ENCODE measurements around the gene NFATC4. TPM values are rescaled to one million over a fixed set of nuclear protein-coding genes. Genes with fewer than 3 reads are reported as not detected.

The NFATC4 gene
- polyA plus RNA-seq, 1 donor from 2014 or later = 0.22 TPM

GRCh38 chr14:24377126-24377525 lies 9.1 kb downstream of the NFATC4 start:
- no peaks in the 10 kb centered on the region for H3K36me3 ChIP-seq (ENCODE audit: insufficient read depth, low read length)
- H4K20me1 ChIP-seq (ENCODE audit: insufficient read depth) = no peaks in the 10 kb centered on the region
- no peak overlapping the region for H3K4me2 ChIP-seq (ENCODE audit: low read length)
- H3K79me2 ChIP-seq (replicated peaks; ENCODE audit: insufficient read depth, low read length) = no peaks in the 10 kb centered on the region
- no peak overlapping the region for H3K4me3 ChIP-seq (ENCODE audit: low read length)
- H3K27ac ChIP-seq (ENCODE audit: low read length) = no peak overlapping the region
- H3K9me2 ChIP-seq (ENCODE audit: insufficient read depth, low read length) = no peaks in the 10 kb centered on the region
- TF ChIP-seq EZH2 (IDR thresholded peaks at IDR 0.05; ENCODE audit: borderline replicate concordance, insufficient read depth, low read length, poor library complexity, severe bottlenecking) (no peak), REST (IDR thresholded peaks at IDR 0.05; ENCODE audit: borderline replicate concordance) (no peak), POLR2AphosphoS5 (IDR thresholded peaks at IDR 0.05) (no peak), TAF1 (IDR thresholded peaks at IDR 0.05; ENCODE audit: low read depth) (no peak), EP300 (conservative IDR thresholded peaks at IDR 0.05; ENCODE audit: poor library complexity, severe bottlenecking) (no peak), SMC3 (conservative IDR thresholded peaks at IDR 0.05; ENCODE audit: poor library complexity) (no peak), RAD21 (conservative IDR thresholded peaks at IDR 0.05) (no peak)
- no peaks in the 10 kb centered on the region for H3K27me3 ChIP-seq (ENCODE audit: insufficient read depth, low read depth, low read length)
- H2AFZ ChIP-seq (ENCODE audit: low read depth, low read length) = no peak overlapping the region
- H3F3A ChIP-seq (ENCODE audit: insufficient read depth, low read length, poor library complexity, severe bottlenecking) = no peaks in the 10 kb centered on the region
- no peaks in the 10 kb centered on the region for H3K9me3 ChIP-seq (ENCODE audit: low read length)
- H3K9ac ChIP-seq (ENCODE audit: low read length) = no peak overlapping the region

- Histone ChIP-seq H3K27me3 (ENCODE audit: insufficient read depth, low read depth, low read length) (no peaks in the 10 kb centered on the region), H3K79me2 (replicated peaks; ENCODE audit: insufficient read depth, low read length) (no peaks in the 10 kb centered on the region), H3K9me2 (ENCODE audit: insufficient read depth, low read length) (no peaks in the 10 kb centered on the region), H3K27ac (ENCODE audit: low read length) (no peak overlapping the region), H3K9ac (ENCODE audit: low read length) (no peak overlapping the region), H2AFZ (ENCODE audit: low read depth, low read length) (no peak overlapping the region), H3K36me3 (ENCODE audit: insufficient read depth, low read length) (no peaks in the 10 kb centered on the region), H3K4me2 (ENCODE audit: low read length) (no peak overlapping the region), H4K20me1 (ENCODE audit: insufficient read depth) (no peaks in the 10 kb centered on the region), H3K4me3 (ENCODE audit: low read length) (no peak overlapping the region), H3F3A (ENCODE audit: insufficient read depth, low read length, poor library complexity, severe bottlenecking) (no peaks in the 10 kb centered on the region), H3K9me3 (ENCODE audit: low read length) (no peaks in the 10 kb centered on the region)
- TF ChIP-seq POLR2AphosphoS5 (IDR thresholded peaks at IDR 0.05) (no peak), REST (IDR thresholded peaks at IDR 0.05; ENCODE audit: borderline replicate concordance) (no peak), CTCF (IDR thresholded peaks at IDR 0.05; ENCODE audit: poor library complexity, severe bottlenecking) (no peak), EZH2 (IDR thresholded peaks at IDR 0.05; ENCODE audit: borderline replicate concordance, insufficient read depth, low read length, poor library complexity, severe bottlenecking) (no peak)
Measured at GRCh38 chr14:24377657-24378056, 9.7 kb downstream of the NFATC4 start.

All from neural cell (in vitro differentiated cells).